ENCODE results near the gene MAP4K2. TPM values are rescaled to one million over a fixed set of nuclear protein-coding genes. Genes with fewer than 3 reads are reported as not detected.

The MAP4K2 gene
- total and polyA plus RNA-seq, 9 of the 15 experiments (the other 6 are each of a cell fraction or from before 2014, with no cell fraction given) = 0.13 to 14.5 (median 7.3) TPM

- TF ChIP-seq CREM (IDR thresholded peaks at IDR 0.05; ENCODE audit: low read depth) = peak; percentile 80
- TF ChIP-seq ARID3B (CRISPR knock-in tag; IDR thresholded peaks at IDR 0.05; ENCODE audit: borderline replicate concordance) = no peak
- no peak for TF ChIP-seq HNRNPLL (IDR thresholded peaks at IDR 0.05; ENCODE audit: low read depth, low read length, poor library complexity, severe bottlenecking)
- TF ChIP-seq ZNF408 (CRISPR knock-in tag; IDR thresholded peaks at IDR 0.05; ENCODE audit: low read depth) = no peak
- TF ChIP-seq KLF10 (CRISPR knock-in tag; IDR thresholded peaks at IDR 0.05) = no peak
- TF ChIP-seq E2F4 (CRISPR knock-in tag; IDR thresholded peaks at IDR 0.05; ENCODE audit: low read depth) = no peak
- TF ChIP-seq TSC22D4 (tag; IDR thresholded peaks at IDR 0.05) = no peak
- no peak for TF ChIP-seq ARID3A (IDR thresholded peaks at IDR 0.05; ENCODE audit: borderline replicate concordance, low read depth, low read length)
- no peak for TF ChIP-seq ERF (CRISPR knock-in tag; IDR thresholded peaks at IDR 0.05)
- 0 out of 2 replicates have a peak, but pooled peaks have one; percentile 31 for TF ChIP-seq TFAP4 (CRISPR knock-in tag; IDR thresholded peaks at IDR 0.05; ENCODE audit: borderline replicate concordance)
- TF ChIP-seq PTRF (tag; IDR thresholded peaks at IDR 0.05) = no peak
- no peak for TF ChIP-seq MEF2A (IDR thresholded peaks at IDR 0.05; ENCODE audit: control insufficient read depth, low read depth, low read length)
- TF ChIP-seq VEZF1 (CRISPR knock-in tag; IDR thresholded peaks at IDR 0.05) = no peak; the same call in 1 of the 2 replicates
- TF ChIP-seq ZNF699 (CRISPR knock-in tag; IDR thresholded peaks at IDR 0.05; ENCODE audit: insufficient replicate concordance) = no peak
Observed at GRCh38 chr11:64802370-64803157, 450 bp downstream of the MAP4K2 start (continued).

All from K562 (cell line).